GM18505 (cell line): Measurements from ENCODE around the gene SPAG6.
A peak's percentile ranks its signal among the peaks of the same experiment; 100 is the strongest.

Source experiments
- ATAC-seq: cut with Tn5 transposase; IDR thresholded peaks from one replicate; pipeline ENCODE4 v1.9.1; 2021; ENCODE audit not compliant: unreplicated experiment
- POLR2A ChIP-seq: IDR thresholded peaks from 4 replicates; pipeline ENCODE4 v1.6.1; 2011; ENCODE audit warnings: borderline replicate concordance; ENCODE audit not compliant: insufficient read depth, insufficient read length; ENCODE audit errors: extremely low read depth

SPAG6 gene

DNA sequence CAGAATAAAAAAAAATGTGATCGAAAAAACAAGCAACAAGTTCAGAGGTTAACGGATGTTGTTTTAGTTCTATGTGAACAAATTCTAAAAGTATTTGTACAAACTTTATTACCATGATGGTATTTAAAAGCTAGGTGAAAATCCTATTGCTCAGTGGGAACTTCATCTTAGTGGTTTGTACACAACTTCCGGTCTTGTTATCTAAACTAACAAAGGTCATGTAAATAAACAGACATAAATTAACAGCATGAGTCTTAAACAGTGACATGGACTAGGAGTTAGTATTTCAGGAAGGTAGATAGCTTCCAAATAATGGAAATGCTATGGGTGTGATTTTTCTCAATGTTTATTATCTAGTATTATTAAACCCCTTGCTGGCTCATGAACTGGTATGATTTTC lies 83.8 kb downstream of the SPAG6 start:
- no peak for ATAC-seq
- TF ChIP-seq POLR2A, result no peak

- no peak for ATAC-seq
- TF ChIP-seq POLR2A, result no peak
These were observed 84.7 kb downstream of the SPAG6 start for GRCh38 chr10:22429981-22430421.

GRCh38 chr10:22433875-22434274 lies 88.6 kb downstream of the SPAG6 start:
- no peak for ATAC-seq
- TF ChIP-seq POLR2A, result no peak

DNA sequence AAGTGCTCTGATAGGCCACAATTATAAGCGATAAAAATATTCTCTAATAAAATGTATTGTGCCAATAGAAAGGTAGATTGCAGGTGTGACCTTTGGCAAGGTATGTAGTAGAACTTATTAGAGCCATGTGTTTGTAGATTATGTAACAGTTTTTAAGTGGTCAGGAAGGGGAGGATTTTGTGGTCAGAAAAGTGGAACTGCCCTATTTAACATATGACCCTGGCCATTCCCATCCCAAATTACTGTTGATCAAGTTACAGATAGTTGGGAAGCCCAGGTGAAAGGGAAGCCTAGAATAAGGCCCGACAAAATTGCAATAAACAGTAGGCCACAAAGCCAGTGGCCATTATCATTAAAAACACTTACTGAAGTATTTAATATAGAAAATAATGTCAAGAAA lies 89.2 kb downstream of the SPAG6 start:
- no peak for TF ChIP-seq POLR2A
- no peak for ATAC-seq

- no peak for TF ChIP-seq POLR2A
- no peak for ATAC-seq
These were observed 90.4 kb downstream of the SPAG6 start for GRCh38 chr10:22435650-22436049.

GRCh38 chr10:22436526-22436892 lies 91.2 kb downstream of the SPAG6 start:
- no peak for TF ChIP-seq POLR2A
- no peak for ATAC-seq

DNA sequence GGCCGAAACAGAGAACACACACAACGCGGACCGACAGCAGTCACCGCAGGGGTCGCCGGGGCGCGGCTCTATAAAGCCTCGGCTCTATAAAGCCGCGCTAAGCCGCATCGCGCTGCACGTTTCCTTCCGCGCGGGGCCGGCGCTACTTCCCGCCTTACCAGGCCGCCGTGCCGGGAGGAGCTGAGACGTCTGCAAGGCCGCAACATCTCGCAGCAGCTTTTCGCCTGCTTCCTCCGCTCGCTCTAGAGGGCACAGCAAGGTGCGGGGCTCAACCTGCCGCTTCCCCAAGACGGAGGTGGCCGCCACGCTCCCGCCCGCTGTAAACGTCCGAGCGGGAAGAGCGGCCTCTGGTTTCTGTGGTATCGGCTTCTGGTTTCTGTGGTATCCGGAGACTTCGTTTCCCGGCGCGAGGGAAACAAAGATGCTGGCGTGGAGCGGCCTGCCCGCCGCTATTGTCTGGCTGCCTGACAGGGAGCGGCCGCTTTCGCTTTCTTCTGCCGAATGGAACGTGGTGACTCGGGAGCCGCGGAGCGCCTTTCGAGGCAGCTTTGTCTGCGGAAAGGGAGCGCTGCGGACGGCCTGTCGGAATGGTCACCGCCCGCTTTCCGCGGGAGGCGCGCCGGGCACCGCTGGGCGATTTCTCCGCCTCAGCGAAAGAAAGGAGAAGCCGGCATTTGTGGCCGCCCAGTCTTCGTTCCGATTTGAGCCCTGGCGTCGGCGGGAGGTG lies 91.8 kb downstream of the SPAG6 start:
- TF ChIP-seq POLR2A, result peak; percentile 92
- ATAC-seq, result peak; percentile 79

DNA sequence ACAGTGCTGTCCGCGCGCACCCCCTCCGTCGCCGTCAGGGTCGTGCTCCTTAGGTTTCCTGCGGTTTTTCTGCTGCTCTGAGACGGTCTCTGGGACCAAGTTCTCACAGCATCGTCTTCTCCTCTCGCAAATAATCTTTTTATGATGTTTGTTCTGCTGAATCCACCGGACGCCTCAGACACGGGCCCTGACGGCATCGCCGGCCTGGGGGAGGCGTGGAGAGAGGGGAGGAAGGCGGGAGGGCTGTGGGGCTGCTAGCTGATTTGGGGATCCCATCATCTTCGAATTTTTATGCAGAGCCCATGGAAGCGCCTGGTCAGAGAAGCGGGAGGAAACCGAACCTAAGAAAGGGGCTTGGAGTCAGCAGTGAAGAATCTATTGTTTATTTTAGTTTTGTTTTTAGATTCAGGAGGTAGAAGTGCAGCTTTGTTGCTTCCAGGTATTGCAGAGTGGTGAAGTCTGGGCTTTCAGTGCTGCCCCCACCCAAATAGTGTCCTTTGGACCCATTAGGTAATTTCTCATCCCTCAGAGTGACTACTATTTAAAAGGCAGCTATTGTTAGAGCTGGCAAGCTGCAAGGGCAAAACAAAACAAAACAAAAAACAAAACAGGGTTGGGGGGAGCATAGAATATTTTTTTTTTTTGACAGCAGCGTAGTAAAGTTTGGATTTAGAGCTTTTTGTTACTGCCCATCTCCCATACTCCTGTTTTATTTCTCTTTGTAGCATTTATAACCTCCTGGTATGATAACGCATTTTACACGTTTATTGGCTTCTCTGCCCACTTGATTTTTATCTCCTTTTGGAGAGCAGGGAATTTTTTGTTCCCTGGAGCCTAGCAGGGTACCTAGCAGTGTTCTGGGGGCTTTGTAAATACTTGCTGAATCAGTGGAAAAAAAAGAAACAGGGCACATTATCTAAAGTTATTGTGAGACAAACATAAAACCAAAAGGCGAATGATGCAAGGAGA lies 92.6 kb downstream of the SPAG6 start:
- ATAC-seq, result peak; percentile 18
- no peak for TF ChIP-seq POLR2A

GRCh38 chr10:22438711-22439110 lies 93.4 kb downstream of the SPAG6 start:
- no peak for ATAC-seq
- TF ChIP-seq POLR2A, result no peak

- TF ChIP-seq POLR2A, result no peak
- ATAC-seq, result no peak
These were observed 96.8 kb downstream of the SPAG6 start for GRCh38 chr10:22442063-22442462.

- ATAC-seq, result no peak
- TF ChIP-seq POLR2A, result no peak
These were observed 97.2 kb downstream of the SPAG6 start for GRCh38 chr10:22442468-22442867.

GRCh38 chr10:22443175-22443901 lies 98.0 kb downstream of the SPAG6 start:
- no peak for ATAC-seq
- no peak for TF ChIP-seq POLR2A

- ATAC-seq, result no peak
- TF ChIP-seq POLR2A, result no peak
These were observed 99.0 kb downstream of the SPAG6 start for GRCh38 chr10:22444219-22444788.
